Measurements from ENCODE around the gene RNF223. TPM values are rescaled to one million over a fixed set of nuclear protein-coding genes. Genes with fewer than 3 reads are reported as not detected.

The RNF223 gene
- total RNA-seq, 1 experiment from 2014 or later, result not detected

GRCh38 chr1:1080122-1080757, 6.1 kb upstream of the RNF223 start (continued):
- no peak for TF ChIP-seq AFF4 (CRISPR knock-in tag; IDR thresholded peaks at IDR 0.05; ENCODE audit: borderline replicate concordance)
- no peak for TF ChIP-seq ZNF416 (CRISPR knock-in tag; IDR thresholded peaks at IDR 0.05)
- no peak for TF ChIP-seq FOXJ3 (CRISPR knock-in tag; IDR thresholded peaks at IDR 0.05; ENCODE audit: borderline replicate concordance)
- TF ChIP-seq IRF1 (CRISPR knock-in tag; IDR thresholded peaks at IDR 0.05), result no peak
- TF ChIP-seq ZBTB21 (CRISPR knock-in tag; IDR thresholded peaks at IDR 0.05; ENCODE audit: borderline replicate concordance), result no peak

- ChIA-PET POLR2A (interaction anchor here (0.5 kb wide), 1 partner anchor 33 kb away, joined by 3 read pairs; no protein-coding TSS in a partner anchor), CTCF (interaction anchor here (0.6 to 1.8 kb wide), 10 partner anchors 10 to 195 kb away, joined by 3 to 14 read pairs (median 3); partner anchors contain the start of gene UBE2J2)
- Mint-ChIP-seq H3K27ac (no peak overlapping the region), H3K27me3 (ENCODE audit: low read depth) (no peaks in the 10 kb centered on the region), H3K9me3 (no peaks in the 10 kb centered on the region), H3K36me3 (no peaks in the 10 kb centered on the region), H3K4me1 (no peaks in the 10 kb centered on the region), H3K4me3 (peak overlapping the region; percentile 43)
- DNase-seq (ENCODE audit: low spot score) (peak; percentile 65), ATAC-seq (peak; percentile 75)
- TF ChIP-seq ZNF396 (CRISPR knock-in tag; IDR thresholded peaks at IDR 0.05; ENCODE audit: borderline replicate concordance) (no peak), FOXJ3 (CRISPR knock-in tag; IDR thresholded peaks at IDR 0.05; ENCODE audit: borderline replicate concordance) (no peak), ATF1 (CRISPR knock-in tag; IDR thresholded peaks at IDR 0.05) (no peak), E2F4 (CRISPR knock-in tag; IDR thresholded peaks at IDR 0.05; ENCODE audit: borderline replicate concordance, low read depth) (no peak), ESRRA (CRISPR knock-in tag; IDR thresholded peaks at IDR 0.05; ENCODE audit: borderline replicate concordance) (no peak; the same call in 1 of the 2 replicates), SOX15 (CRISPR knock-in tag; IDR thresholded peaks at IDR 0.05) (no peak), ZNF232 (CRISPR knock-in tag; IDR thresholded peaks at IDR 0.05) (0 out of 2 replicates have a peak, but pooled peaks have one; percentile 72), TEAD1 (CRISPR knock-in tag; IDR thresholded peaks at IDR 0.05) (peak; percentile 80; the same call in 1 of the 2 replicates), ZNF121 (CRISPR knock-in tag; IDR thresholded peaks at IDR 0.05) (no peak), NR3C1 (CRISPR knock-in tag; conservative IDR thresholded peaks at IDR 0.05; ENCODE audit: low read depth) (no peak), NFATC4 (CRISPR knock-in tag; IDR thresholded peaks at IDR 0.05) (no peak), CTCF (IDR thresholded peaks at IDR 0.05) (no peak), ATF3 (CRISPR knock-in tag; conservative IDR thresholded peaks at IDR 0.05) (no peak), ZBTB21 (CRISPR knock-in tag; IDR thresholded peaks at IDR 0.05; ENCODE audit: borderline replicate concordance) (no peak), GTF2I (CRISPR knock-in tag; conservative IDR thresholded peaks at IDR 0.05) (no peak), ZNF138 (CRISPR knock-in tag; conservative IDR thresholded peaks at IDR 0.05) (no peak), EMX1 (CRISPR knock-in tag; IDR thresholded peaks at IDR 0.05) (no peak), TEAD4 (CRISPR knock-in tag; IDR thresholded peaks at IDR 0.05) (peak; percentile 15; the same call in 1 of the 2 replicates), RORB (CRISPR knock-in tag; IDR thresholded peaks at IDR 0.05) (no peak), NR2C2 (CRISPR knock-in tag; IDR thresholded peaks at IDR 0.05) (peak; percentile 68), ZNF219 (CRISPR knock-in tag; IDR thresholded peaks at IDR 0.05; ENCODE audit: borderline replicate concordance) (peak; percentile 54; the same call in 1 of the 2 replicates), ZNF281 (CRISPR knock-in tag; IDR thresholded peaks at IDR 0.05) (peak; percentile 77; the same call in 1 of the 2 replicates)
These were observed 5.5 kb upstream of the RNF223 start for GRCh38 chr1:1079408-1080121.
